ENCODE measurements around the gene CDH15.

The CDH15 gene

GRCh38 chr16:89157778-89158177, 13.8 kb upstream of the CDH15 start:
- no peaks in the 10 kb centered on the region for H4K20me1 ChIP-seq (ENCODE audit: insufficient read depth, low read length)
- H3K9ac ChIP-seq (ENCODE audit: low read length): no peak overlapping the region
- no peaks in the 10 kb centered on the region for H3F3A ChIP-seq (ENCODE audit: insufficient read depth, low read length)
- no peak overlapping the region for H3K27ac ChIP-seq (ENCODE audit: low read length)
- no peaks in the 10 kb centered on the region for H3K79me2 ChIP-seq (ENCODE audit: low read length)
- H3K9me2 ChIP-seq (replicated peaks; ENCODE audit: insufficient read depth, low read length): no peaks in the 10 kb centered on the region
- H3K4me3 ChIP-seq (ENCODE audit: low read length): no peak overlapping the region
- no peak for DNase-seq
- TF ChIP-seq EZH2 (optimal IDR thresholded peaks at IDR 0.05; ENCODE audit: low read depth, low read length) (no peak), EZH2phosphoT487 (IDR thresholded peaks at IDR 0.05; ENCODE audit: low read length) (no peak)
- TF ChIP-seq, protein P1, sequence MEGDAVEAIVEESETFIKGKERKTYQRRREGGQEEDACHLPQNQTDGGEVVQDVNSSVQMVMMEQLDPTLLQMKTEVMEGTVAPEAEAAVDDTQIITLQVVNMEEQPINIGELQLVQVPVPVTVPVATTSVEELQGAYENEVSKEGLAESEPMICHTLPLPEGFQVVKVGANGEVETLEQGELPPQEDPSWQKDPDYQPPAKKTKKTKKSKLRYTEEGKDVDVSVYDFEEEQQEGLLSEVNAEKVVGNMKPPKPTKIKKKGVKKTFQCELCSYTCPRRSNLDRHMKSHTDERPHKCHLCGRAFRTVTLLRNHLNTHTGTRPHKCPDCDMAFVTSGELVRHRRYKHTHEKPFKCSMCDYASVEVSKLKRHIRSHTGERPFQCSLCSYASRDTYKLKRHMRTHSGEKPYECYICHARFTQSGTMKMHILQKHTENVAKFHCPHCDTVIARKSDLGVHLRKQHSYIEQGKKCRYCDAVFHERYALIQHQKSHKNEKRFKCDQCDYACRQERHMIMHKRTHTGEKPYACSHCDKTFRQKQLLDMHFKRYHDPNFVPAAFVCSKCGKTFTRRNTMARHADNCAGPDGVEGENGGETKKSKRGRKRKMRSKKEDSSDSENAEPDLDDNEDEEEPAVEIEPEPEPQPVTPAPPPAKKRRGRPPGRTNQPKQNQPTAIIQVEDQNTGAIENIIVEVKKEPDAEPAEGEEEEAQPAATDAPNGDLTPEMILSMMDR (IDR thresholded peaks at IDR 0.05; ENCODE audit: low read length): no peak
- no peaks in the 10 kb centered on the region for H3K4me1 ChIP-seq (ENCODE audit: low read length)
- H3K9me3 ChIP-seq (replicated peaks; ENCODE audit: insufficient read depth, low read length): no peaks in the 10 kb centered on the region
- H3K36me3 ChIP-seq (replicated peaks; ENCODE audit: insufficient read depth, low read length): no peaks in the 10 kb centered on the region
- H3K4me2 ChIP-seq (ENCODE audit: low read depth, low read length): no peak overlapping the region
- H3K27me3 ChIP-seq (replicated peaks; ENCODE audit: insufficient read depth, low read length): no peaks in the 10 kb centered on the region
- no peak overlapping the region for H2AFZ ChIP-seq (ENCODE audit: low read length)

- Histone ChIP-seq H3K9me3 (replicated peaks; ENCODE audit: insufficient read depth, low read length) (no peaks in the 10 kb centered on the region), H4K20me1 (ENCODE audit: insufficient read depth, low read length) (no peaks in the 10 kb centered on the region), H3K27ac (ENCODE audit: low read length) (no peak overlapping the region), H3F3A (ENCODE audit: insufficient read depth, low read length) (no peaks in the 10 kb centered on the region), H3K4me1 (ENCODE audit: low read length) (no peaks in the 10 kb centered on the region), H3K36me3 (replicated peaks; ENCODE audit: insufficient read depth, low read length) (no peaks in the 10 kb centered on the region), H3K4me3 (ENCODE audit: low read length) (no peak overlapping the region), H3K27me3 (replicated peaks; ENCODE audit: insufficient read depth, low read length) (no peaks in the 10 kb centered on the region), H3K79me2 (ENCODE audit: low read length) (no peaks in the 10 kb centered on the region), H2AFZ (ENCODE audit: low read length) (no peak overlapping the region), H3K4me2 (ENCODE audit: low read depth, low read length) (no peak overlapping the region), H3K9me2 (replicated peaks; ENCODE audit: insufficient read depth, low read length) (no peaks in the 10 kb centered on the region), H3K9ac (ENCODE audit: low read length) (no peak overlapping the region)
- no peak for TF ChIP-seq EZH2phosphoT487 (IDR thresholded peaks at IDR 0.05; ENCODE audit: low read length)
- TF ChIP-seq, protein P1 (IDR thresholded peaks at IDR 0.05; ENCODE audit: low read length): no peak
- no peak for TF ChIP-seq EZH2 (optimal IDR thresholded peaks at IDR 0.05; ENCODE audit: low read depth, low read length)
- no peak for DNase-seq
These were observed 12.3 kb upstream of the CDH15 start for GRCh38 chr16:89159066-89159849.

DNA sequence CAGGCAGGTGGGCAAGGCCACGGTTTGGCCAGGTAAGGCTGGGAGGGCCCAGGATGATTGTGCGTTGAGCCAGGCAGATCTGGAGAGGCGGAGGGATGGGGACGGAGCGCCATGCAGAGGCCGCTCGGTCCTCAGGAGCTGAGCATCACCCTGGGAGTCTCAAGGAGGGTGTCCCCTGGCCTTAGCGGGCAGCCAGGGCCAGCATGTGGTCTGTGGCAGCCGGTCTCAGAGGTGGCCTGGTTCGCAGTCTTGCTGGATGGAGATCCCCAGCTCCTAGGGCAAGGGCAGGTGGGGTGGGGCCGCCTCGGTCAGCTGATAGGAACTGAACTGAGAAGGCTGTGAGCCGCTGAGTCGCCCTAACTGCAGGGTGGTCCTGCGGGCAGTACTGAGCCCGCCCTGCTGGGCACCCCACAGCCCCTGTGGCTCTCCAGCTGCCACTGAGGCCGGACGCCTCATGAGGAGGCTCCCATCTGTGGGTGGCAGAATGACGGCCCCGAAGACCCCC, 11.6 kb upstream of the CDH15 start:
- DNase-seq: no peak
- Histone ChIP-seq H2AFZ (ENCODE audit: low read length) (no peak overlapping the region), H3K9ac (ENCODE audit: low read length) (no peak overlapping the region), H3K79me2 (ENCODE audit: low read length) (no peaks in the 10 kb centered on the region), H4K20me1 (ENCODE audit: insufficient read depth, low read length) (no peaks in the 10 kb centered on the region), H3K4me3 (ENCODE audit: low read length) (no peak overlapping the region), H3K9me3 (replicated peaks; ENCODE audit: insufficient read depth, low read length) (no peaks in the 10 kb centered on the region), H3K9me2 (replicated peaks; ENCODE audit: insufficient read depth, low read length) (no peaks in the 10 kb centered on the region), H3K27me3 (replicated peaks; ENCODE audit: insufficient read depth, low read length) (no peaks in the 10 kb centered on the region), H3K4me1 (ENCODE audit: low read length) (no peaks in the 10 kb centered on the region), H3K4me2 (ENCODE audit: low read depth, low read length) (no peak overlapping the region), H3F3A (ENCODE audit: insufficient read depth, low read length) (no peaks in the 10 kb centered on the region), H3K36me3 (replicated peaks; ENCODE audit: insufficient read depth, low read length) (no peaks in the 10 kb centered on the region), H3K27ac (ENCODE audit: low read length) (no peak overlapping the region)
- TF ChIP-seq, protein P1 (IDR thresholded peaks at IDR 0.05; ENCODE audit: low read length): no peak
- TF ChIP-seq EZH2 (optimal IDR thresholded peaks at IDR 0.05; ENCODE audit: low read depth, low read length): no peak
- no peak for TF ChIP-seq EZH2phosphoT487 (IDR thresholded peaks at IDR 0.05; ENCODE audit: low read length)
